ENCODE measurements around the gene MOGAT3. TPM values are rescaled to one million over a fixed set of nuclear protein-coding genes. Genes with fewer than 3 reads are reported as not detected.
"Not testable (repeated sequence)": the region's sequence is repeated elsewhere in the genome, so short reads cannot be mapped to it uniquely, and the experiment has no call there.

MOGAT3 gene
- total RNA-seq, 1 donor from 2014 or later: not detected

DNA sequence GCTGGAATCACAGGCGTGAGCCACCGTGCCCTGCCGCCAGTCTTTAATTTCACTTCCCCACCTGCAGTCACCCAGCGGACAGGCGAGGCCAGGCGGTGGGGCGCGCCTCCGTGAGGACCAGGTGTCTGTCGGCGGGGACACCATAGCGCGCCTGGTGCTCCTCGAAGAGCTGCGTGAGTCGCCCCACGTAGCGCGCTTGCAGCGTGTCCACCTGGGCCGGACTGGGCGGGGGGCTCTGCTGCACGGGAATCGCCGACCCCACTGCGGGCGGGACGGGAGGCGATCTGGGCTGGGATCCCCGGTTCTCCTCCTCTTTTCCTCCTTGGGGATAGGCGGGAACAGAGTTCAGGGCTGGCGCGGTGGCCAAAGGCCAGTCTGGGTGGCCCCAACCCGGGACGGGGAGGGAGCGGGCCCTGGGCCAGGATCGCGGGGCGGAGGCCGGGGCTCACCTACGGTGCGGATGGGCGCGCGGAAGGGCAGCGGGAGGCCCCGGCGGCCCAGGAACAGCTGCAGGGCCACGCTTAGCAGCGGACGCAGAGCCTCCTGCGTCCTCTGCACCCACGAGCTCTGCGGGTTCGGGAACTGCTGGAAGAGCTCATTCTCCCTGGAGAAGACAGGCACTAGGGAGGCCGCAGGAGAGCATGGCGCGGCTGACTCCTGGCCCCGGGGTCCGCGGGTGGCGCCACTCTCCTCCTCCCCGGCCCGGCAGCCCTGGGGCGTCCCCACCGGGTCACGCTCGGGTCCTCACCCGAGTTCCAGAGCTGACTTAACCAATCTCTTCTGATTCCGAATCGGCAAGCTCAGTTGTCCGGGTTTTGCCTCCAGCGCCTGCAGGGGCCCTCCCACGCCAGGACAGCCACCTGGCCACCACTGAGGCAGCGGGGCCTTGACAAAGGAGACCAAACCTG is 1.1 kb upstream of the MOGAT3 start:
- H3K4me1 Mint-ChIP-seq: peaks cover 8% of the 10 kb centered on the region
- no peak overlapping the region for H3K27ac Mint-ChIP-seq (ENCODE audit: unreplicated experiment)
- no peaks in the 10 kb centered on the region for H3K36me3 Mint-ChIP-seq (ENCODE audit: low read depth)
- H3K27me3 Mint-ChIP-seq (ENCODE audit: low read depth): peaks cover 49% of the 10 kb centered on the region
- no peak for TF ChIP-seq CTCF (conservative IDR thresholded peaks at IDR 0.05)
- DNase-seq (ENCODE audit: low read depth, low spot score): no peak
- no peaks in the 10 kb centered on the region for H3K9me3 Mint-ChIP-seq
- H3K4me3 Mint-ChIP-seq: no peak overlapping the region

- TF ChIP-seq CTCF (conservative IDR thresholded peaks at IDR 0.05): no peak
- H3K4me3 Mint-ChIP-seq: no peak overlapping the region
- H3K36me3 Mint-ChIP-seq (ENCODE audit: low read depth): no peaks in the 10 kb centered on the region
- H3K9me3 Mint-ChIP-seq: no peaks in the 10 kb centered on the region
- no peak for DNase-seq (ENCODE audit: low read depth, low spot score)
- peaks cover 49% of the 10 kb centered on the region for H3K27me3 Mint-ChIP-seq (ENCODE audit: low read depth)
- peaks cover 8% of the 10 kb centered on the region for H3K4me1 Mint-ChIP-seq
- H3K27ac Mint-ChIP-seq (ENCODE audit: unreplicated experiment): no peak overlapping the region
Measured at GRCh38 chr7:101200504-101200861, 353 bp downstream of the MOGAT3 start.

GRCh38 chr7:101199522-101199921 is 1.3 kb downstream of the MOGAT3 start:
- H3K36me3 Mint-ChIP-seq (ENCODE audit: low read depth); H3K9me3 Mint-ChIP-seq; H3K27ac Mint-ChIP-seq (ENCODE audit: unreplicated experiment); DNase-seq (ENCODE audit: low read depth, low spot score); H3K4me3 Mint-ChIP-seq: not testable (repeated sequence)
- H3K27me3 Mint-ChIP-seq (ENCODE audit: low read depth): peaks cover 48% of the 10 kb centered on the region
- H3K4me1 Mint-ChIP-seq: peaks cover 12% of the 10 kb centered on the region

DNA sequence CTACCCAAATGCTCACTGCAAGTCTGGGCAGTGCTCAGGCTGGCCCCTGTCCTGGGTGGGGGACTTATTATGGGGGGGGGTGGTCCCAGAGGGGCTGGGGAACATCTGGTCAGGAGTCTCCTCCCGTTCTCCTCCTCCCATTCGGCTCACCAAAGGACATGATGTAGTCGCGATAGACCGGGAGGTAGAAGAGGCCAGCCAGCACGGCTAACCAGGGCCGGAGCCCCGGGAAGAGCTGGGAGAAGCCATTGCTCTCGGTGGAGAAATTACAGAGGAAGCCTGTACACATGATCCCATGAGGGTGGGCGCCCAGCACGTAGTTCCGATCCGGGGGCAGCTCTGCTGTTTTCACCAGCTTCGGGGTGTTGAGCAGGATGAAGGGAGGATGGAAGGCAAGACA is 2.4 kb downstream of the MOGAT3 start:
- H3K4me1 Mint-ChIP-seq: peaks cover 12% of the 10 kb centered on the region
- no peak for TF ChIP-seq CTCF (conservative IDR thresholded peaks at IDR 0.05)

GRCh38 chr7:101197991-101198390 is 2.8 kb downstream of the MOGAT3 start:
- Mint-ChIP-seq H3K36me3 (ENCODE audit: low read depth) (no peaks in the 10 kb centered on the region), H3K27ac (ENCODE audit: unreplicated experiment) (no peak overlapping the region), H3K27me3 (ENCODE audit: low read depth) (peaks cover 34% of the 10 kb centered on the region), H3K4me3 (no peak overlapping the region), H3K4me1 (peaks cover 12% of the 10 kb centered on the region), H3K9me3 (no peaks in the 10 kb centered on the region)
- no peak for TF ChIP-seq CTCF (conservative IDR thresholded peaks at IDR 0.05)
- no peak for DNase-seq (ENCODE audit: low read depth, low spot score)

More for the DNA sequence above, 2.4 kb downstream of the MOGAT3 start:
- no peaks in the 10 kb centered on the region for H3K36me3 Mint-ChIP-seq (ENCODE audit: low read depth)
- H3K4me3 Mint-ChIP-seq: no peak overlapping the region
- no peak for DNase-seq (ENCODE audit: low read depth, low spot score)
- H3K9me3 Mint-ChIP-seq: no peaks in the 10 kb centered on the region
- no peak overlapping the region for H3K27ac Mint-ChIP-seq (ENCODE audit: unreplicated experiment)
- H3K27me3 Mint-ChIP-seq (ENCODE audit: low read depth): peaks cover 38% of the 10 kb centered on the region

GRCh38 chr7:101195884-101196283 is 5.0 kb downstream of the MOGAT3 start:
- H3K36me3 Mint-ChIP-seq (ENCODE audit: low read depth): no peaks in the 10 kb centered on the region
- no peak for TF ChIP-seq CTCF (conservative IDR thresholded peaks at IDR 0.05)
- DNase-seq (ENCODE audit: low read depth, low spot score): no peak
- no peak overlapping the region for H3K27ac Mint-ChIP-seq (ENCODE audit: unreplicated experiment)
- no peaks in the 10 kb centered on the region for H3K9me3 Mint-ChIP-seq
- no peak overlapping the region for H3K4me3 Mint-ChIP-seq
- H3K27me3 Mint-ChIP-seq (ENCODE audit: low read depth): peaks cover 21% of the 10 kb centered on the region
- H3K4me1 Mint-ChIP-seq: peaks cover 20% of the 10 kb centered on the region

All from neural crest cell (in vitro differentiated cells).